ENCODE measurements around the gene MRPS2. TPM values are rescaled to one million over a fixed set of nuclear protein-coding genes. Genes with fewer than 3 reads are reported as not detected.

Gene MRPS2
- 18.9 and 20.5 TPM in 2 replicates for total RNA-seq

GRCh38 chr9:135500525-135501260 lies at the start of gene MRPS2:
MRPS2 (plus strand) TSS chr9:135500682; CDS start chr9:135500711, 29 bp downstream.

DNA sequence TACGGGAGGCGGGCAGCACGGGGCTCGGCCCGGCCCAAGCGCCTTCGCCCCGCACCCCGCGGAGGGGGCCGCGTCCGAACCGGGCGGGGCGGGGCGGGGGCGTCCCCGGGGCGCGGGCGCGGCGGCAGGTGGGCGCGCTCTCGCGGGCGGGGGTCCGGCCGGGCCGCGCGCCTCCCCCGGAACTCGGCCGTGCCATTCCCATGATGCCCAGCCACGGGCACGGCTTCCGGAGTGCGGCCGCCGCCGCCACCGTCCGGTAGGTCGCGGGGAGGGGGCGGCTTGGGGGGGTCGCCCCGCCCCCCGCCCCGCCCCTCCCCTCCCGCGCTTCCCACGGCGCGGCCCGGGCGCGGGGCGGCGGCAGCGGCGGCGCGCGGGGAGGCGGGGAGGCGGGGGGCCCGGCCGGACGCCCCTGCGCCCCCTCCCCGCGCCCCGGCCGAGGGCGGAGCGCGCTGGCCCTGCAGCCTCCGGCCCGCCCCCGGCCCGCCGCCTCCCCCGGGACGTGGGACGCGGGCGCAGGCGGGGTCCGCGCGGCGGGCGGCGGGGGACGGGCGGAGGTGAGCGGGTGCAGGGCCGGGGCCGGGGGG lies 20.9 kb upstream of the MRPS2 start, which contains the start of gene PPP1R26:
Gene PPP1R26, plus strand, starts transcription at position 314 of the 584 bp plus-strand sequence. CDS start 4,729 bp downstream, outside the sequence.

DNA sequence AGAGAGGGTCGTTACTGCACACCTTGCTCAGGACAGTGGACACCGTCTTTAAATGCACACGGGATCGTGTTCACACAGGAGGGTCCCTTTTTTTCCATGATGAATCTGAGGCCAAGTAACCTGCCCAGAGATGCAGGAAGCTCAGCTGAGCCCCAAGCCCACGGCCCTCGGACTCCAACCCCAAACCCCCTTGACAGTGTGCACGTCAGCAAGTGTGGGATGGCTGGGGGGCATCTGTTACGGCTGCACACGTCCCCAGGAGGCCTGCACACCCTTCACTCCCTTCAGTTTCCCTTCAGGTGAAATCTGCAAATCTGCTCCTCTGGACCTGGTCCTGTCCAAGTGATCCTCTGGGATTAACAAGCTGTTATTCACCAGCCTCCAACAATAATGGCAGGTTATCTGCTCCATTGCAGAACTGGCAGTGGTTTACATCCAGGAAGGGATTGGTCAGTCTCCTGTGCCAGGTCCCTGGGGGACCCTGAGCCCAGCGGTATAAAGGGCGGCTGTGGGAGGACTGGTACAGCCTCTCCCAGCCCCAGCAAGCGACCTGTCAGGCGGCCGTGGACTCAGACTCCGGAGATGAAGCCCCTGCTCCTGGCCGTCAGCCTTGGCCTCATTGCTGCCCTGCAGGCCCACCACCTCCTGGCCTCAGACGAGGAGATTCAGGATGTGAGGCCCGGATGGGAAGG lies 20.6 kb downstream of the MRPS2 start, which contains the start of gene LCN1:
Gene LCN1, plus strand, starts transcription at position 525 of the 692 bp plus-strand sequence. Its CDS starts 58 bp downstream, at position 583.

GRCh38 chr9:135545646-135546176 lies 45.2 kb downstream of the MRPS2 start, which contains the start of gene OBP2A:
OBP2A (plus strand) TSS chr9:135546126; CDS start chr9:135546181, 55 bp downstream.

Other genes with a start within 250 kb of the MRPS2 start
- gene PPP1R26, start 20.9 kb upstream of the MRPS2 start, total RNA-seq = 14.8 and 19.1 TPM in 2 replicates
- 0.66 TPM in 1 of 2 replicates, not detected in the other for gene LCN1, start 20.8 kb downstream of the MRPS2 start, total RNA-seq
- gene OBP2A, start 45.4 kb downstream of the MRPS2 start, total RNA-seq = not detected in 2 replicates
- not detected in 2 replicates for gene PAEP, start 61.1 kb downstream of the MRPS2 start, total RNA-seq
- gene GLT6D1, start 138.9 kb downstream of the MRPS2 start, total RNA-seq = not detected in 2 replicates
- not detected in 2 replicates for gene LCN9, start 162.6 kb downstream of the MRPS2 start, total RNA-seq
- 0.09 TPM in 1 of 2 replicates, not detected in the other for gene SOHLH1, start 198.8 kb downstream of the MRPS2 start, total RNA-seq
- gene KCNT1, start 201.5 kb downstream of the MRPS2 start, total RNA-seq = under 0.01 and 0.09 TPM in 2 replicates